Gastrocnemius medialis (tissue), 4 donors: Measurements from ENCODE around the gene CCL4.

Experiments
- CTCF ChIP-seq, 5 experiments: fragments of 450-650 bp in 3 of 5; fragments of 200-600 bp in 2 of 5; sonication (generic) in 2 of 5; IDR thresholded peaks in 4 of 5; conservative IDR thresholded peaks in 1 of 5; 1 replicate in 4 of 5; 2 replicates in 1 of 5; pipeline ENCODE4 v1.5.1; 2016 to 2019; ENCODE audit warnings: antibody characterized with exemption in 5 of 5, mild to moderate bottlenecking in 3 of 5, moderate library complexity in 3 of 5
- POLR2A ChIP-seq, 2 donors: fragments of 450-650 bp; IDR thresholded peaks; one replicate each; pipeline ENCODE4 v1.6.1; 2017; ENCODE audit warnings: antibody characterized with exemption in 2 of 2, mild to moderate bottlenecking in 2 of 2, moderate library complexity in 2 of 2

DNA sequence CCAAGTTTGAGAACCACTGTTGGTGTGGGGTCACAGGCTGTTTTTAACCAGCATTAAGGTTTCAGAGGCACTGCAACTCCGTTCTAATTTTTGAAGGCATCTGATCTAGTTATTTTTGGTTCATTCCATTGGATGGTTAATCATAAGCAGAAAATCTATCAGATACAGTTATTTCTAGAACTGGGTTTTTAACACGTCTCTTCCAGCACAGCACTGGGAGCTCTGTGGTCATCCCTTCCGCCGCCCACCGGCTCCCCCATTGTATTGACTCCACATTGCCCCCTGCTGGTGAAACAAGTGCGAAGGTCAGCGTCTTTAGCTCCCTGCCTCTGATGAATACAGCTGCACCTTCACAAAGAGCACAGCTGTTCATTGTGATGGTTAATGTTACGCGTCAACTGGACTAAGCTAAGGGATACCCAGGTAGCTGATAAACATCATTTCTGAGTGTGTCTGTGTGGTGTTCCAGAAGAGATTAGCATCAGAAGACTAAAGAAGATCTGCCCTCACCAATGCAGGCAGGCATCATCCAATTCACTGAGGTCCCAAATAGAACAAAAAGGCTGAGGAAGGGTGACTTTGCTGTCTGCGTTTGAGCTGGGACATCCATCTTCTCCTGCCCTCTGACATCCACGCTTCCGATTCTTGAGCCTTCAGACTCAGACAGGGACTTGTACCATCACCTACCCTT, 31.1 kb upstream of the CCL4 start:
- TF ChIP-seq CTCF (IDR thresholded peaks at IDR 0.05 in 4 of 5, conservative IDR thresholded peaks at IDR 0.05 in 1 of 5) (peak in 3 of 5 experiments; percentile 34 to 57 (median 45)), POLR2A (IDR thresholded peaks at IDR 0.05) (no peak)
